GM13977 (cell line): Measurements from ENCODE around the gene CAMTA1.

ENCODE experiments used
- DNase-seq: peaks from one replicate; pipeline ENCODE4 v3.0.0; 2012; ENCODE audit warnings: low spot score
- in situ Hi-C: fragments of 300-500 bp; cut with MboI; formaldehyde crosslinking; loops from one replicate; pipeline ENCODE4 v1.12.0; 2022; ENCODE audit warnings: low sequenced_read_pairs, low pct_unique_long_range_greater_than_20kb, mixed read lengths, inconsistent platforms; ENCODE audit not compliant: unreplicated experiment
- TF ChIP-seq, protein P1 (sequence below): IDR thresholded peaks from 2 replicates; pipeline ENCODE4 v1.5.1; 2012; ENCODE audit warnings: mild to moderate bottlenecking, control low read depth; ENCODE audit not compliant: insufficient read depth; ENCODE audit errors: extremely low read depth, missing control alignments

CAMTA1 gene

DNA sequence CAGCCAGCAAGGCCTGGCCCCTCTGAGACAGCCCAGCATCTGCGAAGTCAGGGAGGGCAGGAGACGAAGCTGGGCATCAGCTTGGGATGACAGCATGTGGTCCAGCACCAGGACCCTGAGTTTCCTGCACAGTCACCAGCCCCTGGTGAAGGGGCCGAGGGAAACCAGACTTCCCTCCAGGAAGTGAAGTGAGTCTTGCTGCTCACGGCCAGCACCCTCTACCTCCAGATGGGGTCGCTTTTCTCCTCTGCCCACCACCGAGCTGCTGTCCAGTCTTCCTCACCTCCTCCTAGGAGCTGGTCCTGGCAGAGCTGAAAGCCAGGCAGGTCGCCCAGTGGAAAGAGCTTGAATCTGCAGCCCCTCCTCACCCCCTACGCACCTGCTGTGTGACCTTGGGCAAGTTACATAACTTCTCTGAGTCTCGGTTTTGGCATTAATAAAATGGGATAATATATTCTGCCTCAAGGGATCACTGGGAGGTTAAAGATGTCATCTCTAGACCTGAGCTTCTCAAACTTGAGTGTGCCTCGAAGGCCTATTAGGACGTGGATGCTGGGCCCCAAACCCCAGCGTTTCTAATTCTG, 867.4 kb downstream of the CAMTA1 start:
- TF ChIP-seq, protein P1, sequence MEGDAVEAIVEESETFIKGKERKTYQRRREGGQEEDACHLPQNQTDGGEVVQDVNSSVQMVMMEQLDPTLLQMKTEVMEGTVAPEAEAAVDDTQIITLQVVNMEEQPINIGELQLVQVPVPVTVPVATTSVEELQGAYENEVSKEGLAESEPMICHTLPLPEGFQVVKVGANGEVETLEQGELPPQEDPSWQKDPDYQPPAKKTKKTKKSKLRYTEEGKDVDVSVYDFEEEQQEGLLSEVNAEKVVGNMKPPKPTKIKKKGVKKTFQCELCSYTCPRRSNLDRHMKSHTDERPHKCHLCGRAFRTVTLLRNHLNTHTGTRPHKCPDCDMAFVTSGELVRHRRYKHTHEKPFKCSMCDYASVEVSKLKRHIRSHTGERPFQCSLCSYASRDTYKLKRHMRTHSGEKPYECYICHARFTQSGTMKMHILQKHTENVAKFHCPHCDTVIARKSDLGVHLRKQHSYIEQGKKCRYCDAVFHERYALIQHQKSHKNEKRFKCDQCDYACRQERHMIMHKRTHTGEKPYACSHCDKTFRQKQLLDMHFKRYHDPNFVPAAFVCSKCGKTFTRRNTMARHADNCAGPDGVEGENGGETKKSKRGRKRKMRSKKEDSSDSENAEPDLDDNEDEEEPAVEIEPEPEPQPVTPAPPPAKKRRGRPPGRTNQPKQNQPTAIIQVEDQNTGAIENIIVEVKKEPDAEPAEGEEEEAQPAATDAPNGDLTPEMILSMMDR: no peak
- in situ Hi-C loops: loop anchor here (25.0 kb wide), 1 partner anchor 110 kb away; the partner anchor contains the start of gene VAMP3
- no peak for DNase-seq

DNA sequence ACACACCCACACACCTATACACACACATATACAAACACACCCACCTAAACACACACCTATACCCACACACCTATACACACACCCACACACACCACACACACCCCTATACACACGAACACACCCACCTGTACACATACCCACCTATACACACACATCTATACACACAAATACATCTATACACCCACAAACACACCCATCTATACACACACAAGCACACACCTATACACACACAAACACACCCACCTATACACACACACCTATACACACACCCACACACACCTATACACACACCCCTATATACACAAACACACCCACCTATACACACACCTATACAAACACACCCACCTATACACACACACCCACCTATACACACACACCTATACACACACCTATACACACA, 869.5 kb downstream of the CAMTA1 start:
- in situ Hi-C loops: loop anchor here (25.0 kb wide), 1 partner anchor 108 kb away; the partner anchor contains the start of gene VAMP3
- TF ChIP-seq, protein P1: no peak
- no peak for DNase-seq

DNA sequence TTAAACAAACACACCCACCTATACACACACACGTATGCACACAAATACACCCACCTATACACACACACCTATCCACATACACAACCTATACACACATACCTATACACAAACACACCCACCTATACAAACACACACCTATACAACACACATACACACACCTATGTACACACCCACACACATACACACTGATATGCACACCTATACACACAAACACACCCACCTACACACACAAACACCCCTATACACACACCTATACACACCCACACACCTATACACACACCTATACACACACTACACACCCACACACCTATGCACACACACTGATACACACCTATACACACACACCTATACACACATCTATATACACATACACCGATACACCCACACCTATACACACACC, 870.1 kb downstream of the CAMTA1 start:
- in situ Hi-C loops: loop anchor here (25.0 kb wide), 1 partner anchor 107 kb away; the partner anchor contains the start of gene VAMP3
- TF ChIP-seq, protein P1: no peak
- no peak for DNase-seq

GRCh38 chr1:7656557-7657215, 871.4 kb downstream of the CAMTA1 start:
- TF ChIP-seq, protein P1: no peak
- in situ Hi-C loops: loop anchor here (25.0 kb wide), 1 partner anchor 106 kb away; the partner anchor contains the start of gene VAMP3
- no peak for DNase-seq

- DNase-seq: no peak
- TF ChIP-seq, protein P1: no peak
- in situ Hi-C loops: loop anchor here (25.0 kb wide), 1 partner anchor 105 kb away; the partner anchor contains the start of gene VAMP3
These were observed 872.2 kb downstream of the CAMTA1 start for GRCh38 chr1:7657287-7658016.

- DNase-seq: no peak
- in situ Hi-C loops: loop anchor here (25.0 kb wide), 1 partner anchor 104 kb away; the partner anchor contains the start of gene VAMP3
- TF ChIP-seq, protein P1: no peak
These were observed 872.8 kb downstream of the CAMTA1 start for GRCh38 chr1:7658099-7658498.
